Activated gamma-delta T cell treated with anti-CD3 and anti-CD28 coated beads, Interleukin-2, amount 50 U/mL, for 16 hours (primary cell): ENCODE measurements around the gene ULK4.
"Not testable (repeated sequence)": the region's sequence is repeated elsewhere in the genome, so short reads cannot be mapped to it uniquely, and the experiment has no call there.

Experiments used
- DNase-seq: peaks from one replicate; pipeline ENCODE4 v3.0.0-alpha.2; 2020; ENCODE audit warnings: low read depth

ULK4 gene

DNA sequence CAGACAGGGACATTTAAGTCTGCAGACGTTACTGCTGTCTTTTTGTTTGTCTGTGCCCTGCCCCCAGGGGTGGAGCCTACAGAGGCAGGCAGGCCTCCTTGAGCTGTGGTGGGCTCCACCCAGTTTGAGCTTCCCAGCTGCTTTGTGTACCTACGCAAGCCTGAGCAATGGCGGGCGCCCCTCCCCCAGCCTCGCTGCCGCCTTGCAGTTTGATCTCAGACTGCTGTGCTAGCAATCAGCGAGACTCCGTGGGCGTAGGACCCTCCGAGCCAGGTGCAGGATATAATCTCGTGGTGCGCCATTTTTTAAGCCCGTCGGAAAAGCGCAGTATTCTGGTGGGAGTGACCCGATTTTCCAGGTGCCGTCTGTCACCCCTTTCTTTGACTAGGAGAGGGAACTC, 314.2 kb downstream of the ULK4 start:
- not testable (repeated sequence) for DNase-seq

DNA sequence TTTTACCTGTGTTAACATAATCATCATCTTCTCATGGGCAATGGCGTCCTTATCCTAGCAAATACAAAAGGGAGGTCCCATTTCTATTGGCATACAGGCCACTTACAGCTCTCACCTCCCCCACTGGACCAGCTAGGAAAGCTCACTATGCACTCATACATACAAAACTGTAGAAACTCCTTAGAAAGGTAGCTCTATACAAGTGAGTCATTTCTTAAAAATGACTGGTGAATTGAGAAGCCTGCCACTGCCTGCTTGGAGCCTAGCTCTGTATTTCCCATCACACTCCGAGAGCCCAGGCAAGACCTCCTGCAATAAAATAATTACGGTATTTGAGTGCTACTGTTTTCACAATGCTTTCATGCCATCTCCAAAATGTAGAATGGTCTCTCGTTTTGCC, 321.8 kb downstream of the ULK4 start:
- DNase-seq = no peak

DNA sequence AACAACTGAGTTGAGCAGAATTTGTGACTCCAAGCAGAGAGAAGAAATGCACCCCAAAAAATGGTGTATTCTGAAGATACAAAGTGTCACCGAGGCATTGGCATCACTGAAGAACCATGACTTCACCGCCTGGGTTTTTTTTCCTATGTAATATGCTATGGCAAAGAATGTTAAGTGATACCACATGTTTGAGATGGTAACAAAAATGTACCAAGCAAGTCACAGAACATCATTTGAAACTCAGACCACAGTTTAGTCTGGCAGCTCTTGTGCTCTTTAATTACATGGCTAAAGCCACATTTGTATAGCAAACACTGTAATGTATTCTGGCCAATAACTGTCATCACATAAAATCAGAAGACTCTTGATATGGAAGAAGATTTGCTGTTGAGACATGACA, 323.5 kb downstream of the ULK4 start:
- no peak for DNase-seq

DNA sequence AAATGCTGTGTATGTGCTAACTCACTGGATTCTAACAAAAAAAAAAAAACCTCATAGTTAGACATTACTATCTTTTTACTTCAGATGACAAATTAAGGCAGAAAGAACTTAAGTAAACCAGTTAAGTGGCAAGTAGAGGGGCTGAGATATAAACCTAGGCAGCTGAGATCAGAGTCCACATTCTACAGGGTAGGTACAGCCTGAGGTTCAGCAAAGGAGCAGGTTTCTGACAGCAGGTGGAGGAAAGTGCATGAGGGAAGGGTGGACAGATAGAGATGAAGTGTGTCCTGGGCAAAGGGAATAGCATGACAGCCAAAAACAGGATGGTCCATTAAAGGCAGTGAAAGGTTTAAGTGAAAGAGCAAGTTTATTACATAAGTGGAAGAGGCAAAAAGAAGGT, 329.2 kb downstream of the ULK4 start:
- no peak for DNase-seq

DNA sequence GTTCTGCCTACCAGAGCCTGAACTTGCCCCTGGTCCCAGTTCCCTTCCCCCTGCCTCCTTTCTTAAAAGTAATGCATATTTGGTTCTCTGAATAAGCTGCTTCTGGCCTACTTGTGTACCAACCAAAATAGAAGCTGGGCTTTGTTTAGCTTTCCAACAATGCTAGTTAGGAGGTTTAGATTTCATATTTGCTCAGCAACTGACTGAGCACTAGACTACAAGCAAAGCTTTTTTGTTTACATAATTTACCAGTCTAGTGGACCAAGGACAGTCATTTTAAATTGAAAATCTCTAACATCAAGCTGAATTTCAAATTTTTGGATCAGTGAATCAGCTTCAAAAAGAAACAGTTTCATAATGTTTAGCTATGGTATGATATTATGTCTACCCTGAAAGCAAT, 331.2 kb downstream of the ULK4 start:
- DNase-seq = no peak

DNA sequence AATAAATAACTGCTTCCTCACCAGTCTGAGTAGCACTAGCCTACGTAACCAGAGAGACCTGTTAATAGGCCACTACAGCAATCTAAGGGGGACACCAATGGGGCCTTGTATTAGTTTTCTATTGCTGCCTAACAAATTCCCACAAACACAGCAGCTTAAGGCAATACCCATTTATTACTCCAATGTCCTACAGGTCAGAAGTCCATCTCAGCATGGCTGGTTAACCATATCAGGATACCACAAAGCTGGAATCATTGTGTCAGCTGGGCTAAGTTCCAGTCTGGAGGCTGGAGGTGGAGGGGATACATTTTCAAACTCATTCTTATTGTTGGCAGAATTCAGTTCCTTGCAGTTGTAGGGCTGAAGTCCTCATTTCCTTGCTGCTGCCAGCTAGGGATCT, 331.9 kb downstream of the ULK4 start:
- DNase-seq = no peak

DNA sequence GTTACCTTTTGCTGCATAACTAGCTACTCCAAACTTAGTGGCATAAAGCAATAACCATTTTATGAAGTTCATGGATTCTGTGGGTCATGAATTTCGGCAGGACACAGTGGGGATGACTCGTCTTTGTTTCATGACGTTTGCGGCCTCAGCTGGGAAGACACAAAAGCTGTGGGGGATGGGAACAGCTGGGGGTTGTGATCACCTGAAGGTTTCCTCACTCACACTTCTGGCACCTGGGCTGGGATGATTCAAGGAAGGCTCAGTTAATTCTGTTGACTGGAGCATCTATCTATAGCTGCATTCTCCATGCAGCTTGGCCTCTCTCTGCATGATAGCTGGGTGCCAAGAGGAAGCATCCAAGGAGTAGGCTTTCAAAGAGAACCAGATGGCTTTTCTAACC, 332.8 kb downstream of the ULK4 start:
- no peak for DNase-seq

DNA sequence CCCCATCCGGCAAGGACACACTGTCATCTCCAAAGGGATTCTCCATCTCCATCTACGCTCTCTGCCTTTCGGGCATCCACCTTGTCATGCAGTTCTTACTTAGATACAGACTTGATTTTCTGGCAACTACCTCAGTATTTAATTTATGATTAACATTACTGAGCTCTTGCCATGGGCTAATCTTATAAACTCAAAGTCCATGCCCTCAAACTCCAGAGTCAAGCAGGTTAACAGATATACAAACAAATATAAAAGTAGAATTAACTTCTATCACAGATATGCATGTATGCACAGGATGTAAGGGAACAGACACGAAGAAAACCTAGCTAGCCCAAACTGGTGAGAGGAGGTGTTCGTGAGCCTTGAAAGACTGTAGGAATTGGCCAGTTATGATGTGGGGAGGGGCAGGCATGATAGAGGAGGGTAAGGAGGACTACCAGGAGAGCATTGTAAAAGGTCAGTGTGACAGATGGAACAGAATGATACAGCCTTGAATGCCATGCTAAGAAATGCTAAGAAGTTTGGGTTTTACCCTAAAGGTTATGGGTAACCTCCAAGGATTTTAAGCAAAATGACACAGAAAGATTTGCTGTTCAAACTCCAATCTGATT, 334.3 kb downstream of the ULK4 start:
- DNase-seq = no peak

DNA sequence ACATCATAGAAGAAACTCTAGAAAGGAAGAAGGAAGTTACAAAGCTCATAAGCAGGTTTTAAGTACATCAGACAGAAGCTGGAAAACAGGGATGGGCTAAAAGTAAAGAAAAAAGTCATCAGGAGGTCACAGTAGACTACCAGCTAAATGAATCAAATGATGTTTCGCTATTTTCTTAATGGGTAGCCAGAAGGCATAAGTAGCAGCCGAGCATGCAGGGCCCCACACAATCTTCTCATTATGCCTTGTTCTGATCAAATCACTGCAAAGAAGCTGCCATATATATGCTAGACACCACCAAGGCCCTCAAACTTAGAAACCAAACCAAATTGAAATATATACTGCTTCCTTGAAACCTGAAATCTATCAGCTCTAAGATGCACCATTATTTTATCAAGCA, 349.1 kb downstream of the ULK4 start:
- DNase-seq = no peak

DNA sequence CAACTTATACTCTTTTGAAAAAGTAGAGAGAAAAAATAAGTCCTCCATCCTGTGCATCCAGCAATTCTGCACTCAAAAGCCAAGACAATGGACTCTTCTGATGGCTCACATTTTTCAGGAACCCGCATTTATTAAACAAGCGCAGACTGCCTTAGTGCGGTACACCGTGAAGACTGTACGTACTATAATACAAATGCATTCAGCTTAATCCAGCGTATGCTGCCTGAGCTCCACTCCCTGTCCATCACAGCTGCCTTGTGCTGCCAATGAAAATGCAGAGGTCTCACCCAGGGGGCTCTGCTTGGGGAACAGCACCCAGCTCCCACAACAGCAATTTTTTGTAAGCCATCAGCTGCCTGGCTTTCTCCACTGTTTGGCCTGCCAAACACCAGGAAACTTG, 350.9 kb downstream of the ULK4 start:
- no peak for DNase-seq

DNA sequence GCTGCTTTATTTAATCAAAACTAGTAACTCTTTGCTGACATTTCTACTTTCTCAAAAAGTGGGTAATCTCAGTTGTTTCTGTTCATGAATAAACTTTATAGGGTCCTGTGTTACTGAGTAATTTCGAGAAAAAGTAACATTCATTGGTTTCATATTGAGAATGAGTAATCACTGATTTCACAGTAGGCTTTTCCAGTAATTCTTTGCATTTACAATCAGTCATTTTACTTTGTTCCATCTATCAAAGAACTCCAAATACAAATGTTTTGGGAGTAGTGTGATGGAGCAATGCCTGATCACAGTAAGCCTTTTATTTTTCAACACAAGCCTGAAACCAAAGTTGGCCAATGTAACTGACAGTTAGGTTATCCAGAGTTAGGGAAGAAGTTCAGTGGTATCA, 353.6 kb downstream of the ULK4 start:
- no peak for DNase-seq

DNA sequence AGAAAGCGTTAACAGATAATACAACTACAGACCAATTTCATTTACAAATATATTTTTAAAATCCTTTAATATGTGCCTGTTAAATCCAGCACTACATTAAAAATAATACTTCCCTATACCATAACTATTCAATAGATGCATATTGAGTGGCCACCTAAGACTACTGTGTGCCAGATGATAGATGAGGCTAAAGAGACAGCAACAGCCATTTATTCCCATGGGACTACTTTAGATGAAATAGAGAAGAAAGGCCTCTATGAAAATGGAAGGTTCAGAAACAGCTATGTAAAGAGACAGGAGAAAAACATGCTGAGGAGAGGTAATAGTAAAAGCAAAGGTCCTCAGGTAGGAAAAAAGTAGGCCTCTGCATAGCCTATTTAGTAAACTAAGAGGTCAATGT, 358.1 kb downstream of the ULK4 start:
- DNase-seq = no peak

DNA sequence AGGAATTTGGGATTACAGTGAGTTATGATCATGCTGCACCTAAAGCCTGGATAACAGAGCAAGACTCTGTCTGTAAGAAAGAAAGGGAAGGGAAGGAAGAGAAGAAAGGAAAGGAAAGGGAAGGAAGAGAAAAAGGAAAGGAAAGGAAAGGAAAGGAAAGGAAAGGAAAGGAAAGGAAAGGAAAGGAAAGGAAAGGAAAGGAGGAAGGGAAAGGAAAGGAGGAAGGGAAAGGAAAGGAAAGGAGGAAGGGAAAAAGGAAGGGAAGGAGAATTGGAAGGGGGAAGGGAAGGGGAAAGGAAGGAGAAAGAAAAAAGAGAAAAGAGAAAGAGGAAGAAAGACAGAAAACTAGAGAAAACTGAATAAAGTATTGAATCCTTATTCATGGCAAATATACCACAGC, 359.8 kb downstream of the ULK4 start:
- DNase-seq = no peak

DNA sequence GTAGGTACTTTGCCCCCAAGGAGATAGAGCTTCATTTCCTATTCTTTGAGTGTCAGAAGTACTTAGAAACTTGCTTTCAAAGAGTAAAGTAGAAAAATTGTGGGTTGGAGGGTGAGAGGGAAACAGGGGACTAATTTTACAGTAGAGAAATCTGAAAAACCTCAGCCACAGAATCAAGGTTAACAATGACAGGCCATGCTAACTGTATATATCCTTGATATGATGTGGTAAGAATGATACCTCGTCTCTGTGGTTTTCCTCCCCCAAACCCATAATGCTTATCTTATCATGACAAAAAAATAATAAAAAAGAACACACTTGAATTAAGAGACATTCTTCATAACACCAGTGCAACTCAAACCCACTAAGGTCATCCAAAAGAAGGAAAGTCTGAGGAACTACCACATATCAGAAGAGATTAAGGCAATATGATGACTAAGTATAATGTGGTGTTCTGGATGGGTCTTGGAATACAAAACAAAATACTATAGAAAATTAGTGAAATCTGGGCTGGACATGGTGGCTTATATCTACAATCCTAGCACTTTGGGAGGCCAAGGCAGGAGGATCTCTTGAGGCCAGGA, 360.4 kb downstream of the ULK4 start:
- DNase-seq = no peak

DNA sequence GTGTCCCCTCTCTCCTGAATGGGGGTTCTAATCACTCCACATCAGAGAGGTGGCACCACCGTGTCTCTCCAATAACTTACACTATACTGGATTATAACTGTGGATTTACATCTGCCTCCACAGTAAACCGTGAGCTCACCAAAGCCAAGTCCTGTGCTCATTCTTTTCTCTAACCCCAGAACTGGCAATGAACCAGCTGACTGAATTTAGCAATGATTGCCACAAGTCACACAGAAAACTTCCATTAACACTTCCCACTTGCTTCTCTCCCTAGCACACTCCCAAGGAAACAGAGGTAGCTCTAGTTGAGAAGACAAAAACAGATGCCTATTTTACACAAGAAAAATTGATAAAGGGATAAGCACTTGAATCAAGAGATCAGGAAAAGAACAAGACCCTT, 361.3 kb downstream of the ULK4 start:
- DNase-seq = no peak

DNA sequence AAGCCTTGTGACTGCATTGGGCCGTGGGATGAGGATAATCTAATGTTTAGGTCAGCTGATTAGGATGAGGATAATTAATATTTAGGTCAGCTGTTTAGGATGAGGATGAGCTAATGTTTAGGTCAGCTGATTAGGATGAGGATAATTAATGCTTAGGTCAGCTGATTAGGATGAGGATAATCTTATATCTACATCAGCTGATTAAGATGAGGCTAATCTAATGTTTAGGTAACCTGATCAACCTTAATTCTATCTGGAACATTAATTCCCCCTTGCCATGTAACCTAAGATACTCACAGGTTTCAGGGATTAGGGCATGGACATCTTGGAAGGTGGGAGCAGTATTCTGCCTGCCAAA, 362.8 kb downstream of the ULK4 start:
- DNase-seq = no peak

DNA sequence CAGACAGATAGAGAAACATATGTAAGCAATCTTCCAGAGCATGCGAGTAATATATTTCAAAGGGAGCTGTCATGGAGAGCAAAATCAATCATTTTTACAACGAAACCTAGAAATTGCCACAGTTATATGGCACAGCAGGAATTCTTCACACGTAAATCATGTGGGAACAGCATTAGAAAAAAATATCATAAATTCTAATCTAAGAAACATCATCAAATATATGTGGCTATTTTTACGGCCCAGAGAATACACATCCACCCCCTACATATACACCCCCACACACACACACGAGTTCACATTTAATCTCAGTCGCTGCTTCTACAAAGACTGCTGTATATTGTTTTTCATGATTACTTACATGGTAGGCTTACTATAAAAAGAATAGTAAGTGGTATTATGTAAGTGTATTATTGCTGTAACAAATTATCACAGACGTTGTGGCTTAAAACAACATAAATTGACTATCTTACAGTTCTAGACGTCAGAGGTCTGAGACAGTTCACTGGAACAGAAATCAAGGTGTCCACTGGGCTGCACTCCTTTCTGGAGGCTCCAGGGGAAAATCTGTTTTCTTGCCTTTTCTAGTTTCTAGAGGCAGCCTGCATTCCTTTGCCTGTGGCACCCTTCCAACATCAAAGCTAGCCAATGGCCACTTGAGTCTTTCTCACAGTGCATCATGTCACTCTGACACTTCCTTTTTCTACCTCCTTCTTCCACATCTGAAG, 363.3 kb downstream of the ULK4 start:
- no peak for DNase-seq

DNA sequence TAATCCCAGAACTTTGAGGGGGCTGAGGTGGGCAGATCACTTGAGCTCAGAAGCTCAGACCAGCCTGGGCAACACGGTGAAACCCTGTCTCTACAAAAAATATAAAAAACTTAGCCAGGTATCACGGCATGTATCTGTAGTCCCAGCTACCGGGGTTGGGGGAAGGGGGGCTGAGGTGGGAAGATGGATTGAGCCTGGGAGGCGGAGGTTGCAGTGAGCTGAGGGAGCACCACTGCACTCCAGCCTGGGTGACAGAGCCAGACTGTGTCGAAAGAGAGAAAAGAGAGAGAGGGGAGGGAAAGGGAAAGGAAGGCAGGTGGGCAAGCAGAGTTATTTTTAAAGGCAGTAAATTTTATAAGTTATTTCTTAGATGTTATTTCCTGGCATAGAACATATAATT, 368.1 kb downstream of the ULK4 start:
- no peak for DNase-seq

DNA sequence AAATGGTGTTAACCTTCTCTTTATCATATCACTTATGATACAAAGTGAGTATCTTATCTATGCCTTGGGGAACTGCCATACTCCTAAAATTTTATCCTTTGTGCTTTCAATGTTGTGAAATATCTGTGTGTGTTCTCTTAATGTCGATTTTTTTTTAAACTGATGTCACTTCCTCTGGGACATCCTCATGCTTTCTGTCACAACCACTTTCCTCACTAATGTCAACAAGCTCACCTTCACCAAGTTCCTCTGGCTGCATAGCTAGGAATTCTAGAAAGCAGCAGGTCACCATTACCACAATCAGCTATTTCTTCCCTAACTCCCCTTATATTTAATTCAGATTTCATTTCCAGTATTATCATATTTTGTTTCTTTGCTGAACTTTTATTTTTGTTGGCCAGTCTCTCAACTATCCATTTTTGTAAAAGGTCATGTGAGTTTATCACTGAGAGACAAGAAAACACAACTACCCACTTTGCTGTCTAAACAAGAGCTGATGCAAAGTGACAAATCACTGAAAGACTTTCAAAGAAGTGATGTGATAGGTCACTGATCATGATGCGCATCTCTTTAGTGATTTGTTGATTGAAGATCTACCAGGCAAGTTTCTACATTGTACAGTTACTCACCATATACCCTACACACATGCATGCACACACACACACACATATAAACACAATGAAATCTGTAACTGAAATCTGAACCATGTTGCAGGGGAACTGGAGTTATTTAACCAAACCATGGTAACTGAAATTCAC, 369.0 kb downstream of the ULK4 start:
- no peak for DNase-seq

DNA sequence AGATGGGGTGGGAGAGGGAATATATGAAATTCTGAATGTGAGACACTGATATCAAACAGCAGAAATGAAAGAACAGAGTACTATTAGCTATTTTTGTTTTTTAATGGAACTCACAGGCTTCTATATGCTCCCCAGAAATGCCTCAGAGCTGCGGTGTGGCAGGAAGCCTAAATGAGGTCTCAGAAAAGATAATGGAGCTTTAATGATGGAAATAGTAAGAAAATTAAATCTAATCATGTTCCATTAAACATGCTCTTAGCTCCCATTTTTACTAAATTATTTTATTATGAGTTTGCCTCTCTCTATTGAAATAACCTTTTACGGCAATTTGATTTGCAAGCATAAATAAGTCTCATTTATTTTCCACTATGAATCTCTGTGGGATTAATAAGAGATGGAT, 378.9 kb downstream of the ULK4 start:
- no peak for DNase-seq

DNA sequence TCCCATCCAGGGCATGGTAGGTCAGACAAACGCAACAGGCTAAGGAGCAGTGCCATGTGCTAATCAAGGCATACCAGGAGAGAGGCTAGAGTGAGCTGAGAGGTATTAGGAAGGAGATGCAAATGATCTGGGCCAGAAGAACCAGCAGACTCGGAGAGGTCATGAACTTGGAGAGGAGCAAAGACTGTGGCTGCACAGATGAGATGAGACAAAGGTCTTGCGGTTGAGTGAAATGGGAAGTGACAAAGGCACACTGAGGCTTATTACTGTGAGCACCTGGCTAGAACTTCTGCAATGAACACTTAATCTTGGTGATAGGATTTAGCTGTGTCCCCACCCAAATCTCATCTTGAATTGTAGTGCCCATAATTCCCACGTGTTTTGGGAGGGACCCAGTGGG, 380.2 kb downstream of the ULK4 start:
- DNase-seq = no peak

DNA sequence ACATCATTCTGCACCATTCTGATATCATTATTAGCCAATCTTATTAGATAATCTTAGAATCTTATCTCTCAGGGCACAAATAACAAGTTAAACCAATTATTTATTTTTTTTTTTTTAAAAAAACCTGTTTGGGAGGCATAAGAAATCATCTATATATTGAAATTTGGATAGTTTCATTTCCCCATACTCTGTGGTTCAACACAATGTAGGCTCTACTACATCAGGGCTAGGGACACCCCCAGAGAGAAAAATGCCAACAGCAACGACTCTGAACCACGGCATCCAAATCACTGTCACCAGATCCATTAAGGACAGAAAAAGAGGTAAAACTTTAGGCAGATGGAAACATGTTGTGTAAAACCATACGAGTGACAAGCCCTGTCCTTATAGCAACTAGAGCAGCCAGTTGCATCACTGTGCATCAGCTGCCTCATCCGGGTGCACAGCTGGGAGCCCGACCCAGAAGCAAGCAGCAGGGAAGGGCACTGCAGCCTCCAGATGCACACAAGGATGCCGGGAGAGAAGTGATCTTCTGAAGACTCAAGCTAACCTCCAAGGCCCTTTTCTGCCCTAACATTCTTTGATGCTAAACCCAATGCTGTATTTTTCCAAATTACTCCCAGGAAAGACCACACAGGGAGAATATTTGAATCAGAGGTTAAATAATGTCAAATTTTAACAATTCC, 381.5 kb downstream of the ULK4 start:
- no peak for DNase-seq

DNA sequence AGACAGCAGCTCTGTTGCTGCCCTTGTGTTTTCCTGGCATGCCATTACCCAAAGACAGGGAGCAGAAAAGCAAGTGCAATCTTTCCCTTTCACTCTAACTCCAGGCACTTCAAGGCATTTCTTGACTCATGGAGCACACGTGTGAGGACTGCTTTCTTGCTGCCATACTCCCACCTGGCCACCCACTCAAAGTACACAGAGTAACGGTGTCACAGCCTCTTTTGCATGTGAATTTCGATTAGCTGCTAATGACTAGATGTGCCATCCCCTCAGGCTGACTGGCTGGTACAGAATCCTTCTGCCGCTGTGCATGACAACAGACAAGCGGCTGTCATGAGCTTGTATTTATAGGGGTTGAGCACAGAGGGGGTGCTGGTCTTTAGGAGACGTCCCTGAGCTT, 382.0 kb downstream of the ULK4 start:
- DNase-seq = no peak
